ENCODE data around the gene NCOA3. TPM values are rescaled to one million over a fixed set of nuclear protein-coding genes. Genes with fewer than 3 reads are reported as not detected.

The NCOA3 gene
- polyA plus RNA-seq, 1 of the 3 experiments (the other 2 are of a cell fraction), result 5.8 TPM

DNA sequence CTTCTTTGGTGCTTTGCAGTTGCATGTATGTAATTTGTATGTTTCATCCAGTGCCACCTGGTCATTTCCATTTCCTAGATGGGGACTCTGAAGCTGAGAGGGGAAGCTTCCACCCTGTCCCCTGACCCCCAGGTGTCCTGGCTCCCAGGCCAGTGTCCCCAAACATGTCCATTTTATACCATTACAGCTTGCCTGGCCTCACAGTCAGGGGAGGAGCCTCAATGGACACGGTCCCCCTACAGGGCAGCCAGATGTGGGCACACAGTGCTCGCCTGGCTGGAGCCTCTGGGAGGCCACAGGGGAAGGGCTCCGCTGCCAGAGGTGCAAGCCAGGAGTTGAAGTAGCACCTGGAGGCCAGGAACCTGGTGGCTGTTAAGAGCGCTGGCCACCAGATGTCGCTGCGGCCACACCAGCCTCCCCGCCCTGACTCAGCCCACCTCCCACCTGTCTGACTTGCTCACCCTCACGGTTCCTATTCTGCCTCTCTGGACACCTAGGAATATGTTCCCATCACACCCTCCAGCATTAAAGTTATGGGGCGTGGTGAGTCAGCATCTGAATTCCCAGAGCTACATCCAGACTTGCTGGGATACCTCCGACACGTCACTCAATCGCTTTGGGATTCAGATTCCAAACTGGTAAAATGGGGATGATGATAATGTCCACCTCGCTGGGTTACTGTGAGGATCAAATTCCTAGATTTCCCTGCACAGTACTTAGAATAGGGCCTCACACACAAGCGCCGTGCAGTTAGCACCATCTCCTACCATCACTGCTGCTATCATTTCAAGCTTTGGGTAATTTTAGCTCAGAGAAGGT lies 176.2 kb downstream of the NCOA3 start:
- WGBS (ENCODE audit: low lambda C conversion rate), result 61% methylated on average over 9 of the region's 15 CpGs
- Histone ChIP-seq H3K36me3 (replicated peaks in 1 of 2; ENCODE audit: control insufficient read depth in 1 of 2, insufficient read depth in 2 of 2, low read length in 1 of 2) (peaks cover 0 to 3% of the 10 kb centered on the region in 2 experiments), H3K4me1 (ENCODE audit: control insufficient read depth in 1 of 2, insufficient read depth in 2 of 2, low read depth in 1 of 2, low read length in 1 of 2) (peaks cover 0 to 5% of the 10 kb centered on the region in 2 experiments; a peak in 1 of 4 replicates), H2AFZ (ENCODE audit: low read depth) (no peak overlapping the region), H3K9ac (no peak overlapping the region), H3K79me2 (ENCODE audit: insufficient read depth) (no peaks in the 10 kb centered on the region), H3K4me2 (no peak overlapping the region), H3K9me2 (no peaks in the 10 kb centered on the region), H3K27me3 (ENCODE audit: insufficient read depth) (no peaks in the 10 kb centered on the region), H3K27ac (ENCODE audit: low read depth in 2 of 2, low read length in 1 of 2) (no peak overlapping the region), H3K4me3 (ENCODE audit: low read depth in 2 of 2, low read length in 1 of 2) (no peak overlapping the region; a peak in 1 of 4 replicates), H3K9me3 (no peaks in the 10 kb centered on the region), H4K20me1 (ENCODE audit: insufficient read depth) (no peaks in the 10 kb centered on the region), H3F3A (replicated peaks; ENCODE audit: insufficient read depth) (no peaks in the 10 kb centered on the region)
- no peak for TF ChIP-seq RCOR1 (IDR thresholded peaks at IDR 0.05; ENCODE audit: low read length)
- TF ChIP-seq, protein P1, sequence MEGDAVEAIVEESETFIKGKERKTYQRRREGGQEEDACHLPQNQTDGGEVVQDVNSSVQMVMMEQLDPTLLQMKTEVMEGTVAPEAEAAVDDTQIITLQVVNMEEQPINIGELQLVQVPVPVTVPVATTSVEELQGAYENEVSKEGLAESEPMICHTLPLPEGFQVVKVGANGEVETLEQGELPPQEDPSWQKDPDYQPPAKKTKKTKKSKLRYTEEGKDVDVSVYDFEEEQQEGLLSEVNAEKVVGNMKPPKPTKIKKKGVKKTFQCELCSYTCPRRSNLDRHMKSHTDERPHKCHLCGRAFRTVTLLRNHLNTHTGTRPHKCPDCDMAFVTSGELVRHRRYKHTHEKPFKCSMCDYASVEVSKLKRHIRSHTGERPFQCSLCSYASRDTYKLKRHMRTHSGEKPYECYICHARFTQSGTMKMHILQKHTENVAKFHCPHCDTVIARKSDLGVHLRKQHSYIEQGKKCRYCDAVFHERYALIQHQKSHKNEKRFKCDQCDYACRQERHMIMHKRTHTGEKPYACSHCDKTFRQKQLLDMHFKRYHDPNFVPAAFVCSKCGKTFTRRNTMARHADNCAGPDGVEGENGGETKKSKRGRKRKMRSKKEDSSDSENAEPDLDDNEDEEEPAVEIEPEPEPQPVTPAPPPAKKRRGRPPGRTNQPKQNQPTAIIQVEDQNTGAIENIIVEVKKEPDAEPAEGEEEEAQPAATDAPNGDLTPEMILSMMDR (IDR thresholded peaks at IDR 0.05), result peak; percentile 57
- TF ChIP-seq, protein P2, sequence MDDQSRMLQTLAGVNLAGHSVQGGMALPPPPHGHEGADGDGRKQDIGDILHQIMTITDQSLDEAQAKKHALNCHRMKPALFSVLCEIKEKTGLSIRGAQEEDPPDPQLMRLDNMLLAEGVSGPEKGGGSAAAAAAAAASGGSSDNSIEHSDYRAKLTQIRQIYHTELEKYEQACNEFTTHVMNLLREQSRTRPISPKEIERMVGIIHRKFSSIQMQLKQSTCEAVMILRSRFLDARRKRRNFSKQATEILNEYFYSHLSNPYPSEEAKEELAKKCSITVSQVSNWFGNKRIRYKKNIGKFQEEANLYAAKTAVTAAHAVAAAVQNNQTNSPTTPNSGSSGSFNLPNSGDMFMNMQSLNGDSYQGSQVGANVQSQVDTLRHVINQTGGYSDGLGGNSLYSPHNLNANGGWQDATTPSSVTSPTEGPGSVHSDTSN (IDR thresholded peaks at IDR 0.05), result no peak
- peak; percentile 84 for TF ChIP-seq RAD21 (IDR thresholded peaks at IDR 0.05; ENCODE audit: low read length)
- peak; percentile 81 for TF ChIP-seq SMC3 (IDR thresholded peaks at IDR 0.05; ENCODE audit: low read depth, low read length)
- POLR2A ChIA-PET, result no interaction called here
- DNase-seq, result peak; percentile 83
- CTCF ChIA-PET, result interaction anchor here (0.5 to 24.9 kb wide), 55 partner anchors 8 to 958 kb away, joined by 3 to 437 read pairs (median 3); partner anchors contain the start of gene SULF2

DNA sequence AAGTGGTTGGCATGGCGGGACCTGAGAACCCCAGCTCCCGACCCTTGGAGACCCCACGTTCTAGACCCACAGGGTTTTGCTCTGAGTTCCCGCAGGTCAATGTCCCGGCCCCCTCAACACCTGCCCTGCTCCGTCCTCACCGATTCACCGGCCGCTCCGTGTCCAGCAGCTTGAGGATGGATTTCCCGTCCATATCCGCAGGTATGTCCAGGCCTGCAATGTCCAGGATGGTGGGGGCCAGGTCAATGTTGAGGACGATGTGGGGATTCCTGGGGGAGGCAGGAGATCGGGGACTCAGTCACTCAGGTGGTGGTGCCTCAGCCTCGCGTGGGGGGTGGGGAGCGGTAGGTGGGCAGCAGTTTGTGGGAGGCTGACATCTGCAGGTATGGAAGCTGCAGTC lies 176.8 kb downstream of the NCOA3 start:
- H3K4me3 ChIP-seq (ENCODE audit: low read depth in 2 of 2, low read length in 1 of 2), result no peak overlapping the region
- TF ChIP-seq FOSL2 (IDR thresholded peaks at IDR 0.05; ENCODE audit: borderline replicate concordance, low read depth), result no peak
- no peak for TF ChIP-seq GATA2 (CRISPR knock-in tag; IDR thresholded peaks at IDR 0.05)
- no peak for TF ChIP-seq YY1 (IDR thresholded peaks at IDR 0.05; ENCODE audit: low read depth)
- TF ChIP-seq TAF1 (IDR thresholded peaks at IDR 0.05; ENCODE audit: borderline replicate concordance, low read depth, low read length), result no peak
- H3K36me3 ChIP-seq (replicated peaks in 1 of 2; ENCODE audit: control insufficient read depth in 1 of 2, insufficient read depth in 2 of 2, low read length in 1 of 2), result no peaks in the 10 kb centered on the region
- no peak overlapping the region for H2AFZ ChIP-seq (ENCODE audit: low read depth)
- H3K4me1 ChIP-seq (ENCODE audit: control insufficient read depth in 1 of 2, insufficient read depth in 2 of 2, low read depth in 1 of 2, low read length in 1 of 2), result peaks cover 0 to 8% of the 10 kb centered on the region in 2 experiments; a peak in 1 of 4 replicates
- no peak for DNase-seq
- H3K9ac ChIP-seq, result no peak overlapping the region
- H3K9me3 ChIP-seq, result no peaks in the 10 kb centered on the region
- no peak overlapping the region for H3K4me2 ChIP-seq
- no peaks in the 10 kb centered on the region for H3K27me3 ChIP-seq (ENCODE audit: insufficient read depth)
- H3K27ac ChIP-seq (ENCODE audit: low read depth in 2 of 2, low read length in 1 of 2), result no peak overlapping the region
- ChIA-PET POLR2A (no interaction called here), CTCF (interaction anchor here (0.5 to 24.9 kb wide), 43 partner anchors 8 to 954 kb away, joined by 3 to 437 read pairs (median 4); partner anchors contain the start of gene SULF2)
- no peaks in the 10 kb centered on the region for H3K79me2 ChIP-seq (ENCODE audit: insufficient read depth)
- 95% methylated on average over 17 of the region's 17 CpGs for WGBS (ENCODE audit: low lambda C conversion rate)
- H4K20me1 ChIP-seq (ENCODE audit: insufficient read depth), result no peaks in the 10 kb centered on the region
- no peaks in the 10 kb centered on the region for H3K9me2 ChIP-seq
- H3F3A ChIP-seq (replicated peaks; ENCODE audit: insufficient read depth), result no peaks in the 10 kb centered on the region

Data from SK-N-SH (cell line).